H1 (cell line): ENCODE measurements around the gene DLG5. TPM values are rescaled to one million over a fixed set of nuclear protein-coding genes. Genes with fewer than 3 reads are reported as not detected.

Experiments
- CTCF ChIA-PET: fragments of 300-600 bp; sonication (Branson Sonifier 250); formaldehyde crosslinking; loops from one replicate; lab custom pipeline; 2021; ENCODE audit not compliant: partially characterized antibody; lab: Charles Lee
- POLR2A ChIA-PET: fragments of 300-600 bp; sonication (Branson Sonifier 250); formaldehyde crosslinking; loops from one replicate; lab custom pipeline; 2021; ENCODE audit warnings: inconsistent platforms; ENCODE audit not compliant: partially characterized antibody; lab: Charles Lee
- DNase-seq, 2 experiments: peaks; one replicate each; pipeline versions ENCODE4 v3.0.0 to v3.0.0-alpha.2; 2010 to 2022; ENCODE audit warnings: low spot score in 2 of 2, low read depth in 1 of 2, mixed read lengths in 1 of 2
- FAIRE-seq: peaks from 2 replicates; lab custom pipeline; 2011; peaks lifted over from hg19 to GRCh38; lab: Jason Lieb, UNC
- H2AFZ ChIP-seq: 2 replicates; pipeline ENCODE4 v1.8.1; 2012; ENCODE audit warnings: low read length, inconsistent platforms
- H2AK5ac ChIP-seq: 2 replicates; pipeline ENCODE4 v1.6.1; 2013; ENCODE audit warnings: low read depth, low read length
- H2BK120ac ChIP-seq: replicated peaks from 2 replicates; pipeline ENCODE3; 2013; ENCODE audit warnings: low read depth, low read length, inconsistent platforms
- H2BK12ac ChIP-seq: 2 replicates; pipeline ENCODE4 v1.6.1; 2013; ENCODE audit warnings: low read depth, low read length
- H2BK15ac ChIP-seq: 2 replicates; pipeline ENCODE4 v1.6.1; 2013; ENCODE audit warnings: low read length
- H2BK20ac ChIP-seq: 2 replicates; pipeline ENCODE4 v1.6.1; 2013; ENCODE audit warnings: low read length
- H2BK5ac ChIP-seq: 2 replicates; pipeline ENCODE4 v1.6.1; 2013; ENCODE audit warnings: low read depth, low read length
- H3K14ac ChIP-seq: 2 replicates; pipeline ENCODE4 v1.6.1; 2013; ENCODE audit warnings: inconsistent platforms; ENCODE audit not compliant: insufficient read length
- H3K18ac ChIP-seq: 2 replicates; pipeline ENCODE4 v1.6.1; 2013; ENCODE audit warnings: low read length; ENCODE audit errors: extremely low read depth
- H3K23ac ChIP-seq: 2 replicates; pipeline ENCODE4 v1.6.1; 2013; ENCODE audit warnings: inconsistent platforms; ENCODE audit not compliant: insufficient read length
- H3K23me2 ChIP-seq: 2 replicates; pipeline ENCODE4 v1.6.1; 2013; ENCODE audit warnings: low read depth, low read length
- H3K27ac ChIP-seq: 2 replicates; pipeline ENCODE4 v1.6.1; 2011; ENCODE audit warnings: low read depth, low read length, inconsistent platforms
- H3K27me3 ChIP-seq, 4 experiments: replicated peaks in 1 of 4; 1 replicate in 1 of 4; 2 replicates in 3 of 4; pipeline versions ENCODE4 v1.6.1 to v1.8.1; 2011 to 2013; ENCODE audit warnings: low read length in 3 of 4, mild to moderate bottlenecking in 3 of 4, inconsistent platforms in 2 of 4, mixed read lengths in 2 of 4, moderate library complexity in 1 of 4; ENCODE audit not compliant: control insufficient read depth in 3 of 4, insufficient read depth in 3 of 4; ENCODE audit errors: extremely low read depth in 1 of 4
- H3K36me3 ChIP-seq, 4 experiments: 2 replicates each; pipeline versions ENCODE4 v1.6.1 to v1.8.1; 2011 to 2013; ENCODE audit warnings: mild to moderate bottlenecking in 4 of 4, low read length in 3 of 4, moderate library complexity in 2 of 4, control low read depth in 1 of 4, inconsistent platforms in 1 of 4; ENCODE audit not compliant: insufficient read depth in 4 of 4, control insufficient read depth in 2 of 4
- H3K4ac ChIP-seq: replicated peaks from 2 replicates; pipeline ENCODE3; 2013; ENCODE audit warnings: low read length, low read depth, mixed read lengths, inconsistent platforms; ENCODE audit not compliant: insufficient read length
- H3K4me1 ChIP-seq, 4 experiments: replicated peaks in 1 of 4; 1 replicate in 1 of 4; 2 replicates in 3 of 4; pipeline versions ENCODE4 v1.6.1 to v1.8.1; 2011 to 2013; ENCODE audit warnings: low read length in 3 of 4, inconsistent platforms in 2 of 4, mixed read lengths in 1 of 4; ENCODE audit not compliant: insufficient read depth in 4 of 4, control insufficient read depth in 3 of 4
- H3K4me2 ChIP-seq, 2 experiments: 2 replicates each; pipeline versions ENCODE4 v1.6.1 to v1.8.1; 2011 to 2013; ENCODE audit warnings: low read depth in 2 of 2, low read length in 2 of 2, control low read depth in 1 of 2, inconsistent platforms in 1 of 2, mild to moderate bottlenecking in 1 of 2; ENCODE audit not compliant: insufficient read depth in 1 of 2
- H3K4me3 ChIP-seq, 4 experiments: fragments of 200-600, 300-600 bp in 1 of 4; sonication (generic), shearing (Covaris generic), sonication (Bioruptor Twin) in 1 of 4; 2 replicates each; pipeline versions ENCODE4 v1.5.1 to v1.8.1; 2011 to 2016; ENCODE audit warnings: low read length in 4 of 4, low read depth in 3 of 4, control low read depth in 2 of 4, inconsistent platforms in 2 of 4, mild to moderate bottlenecking in 2 of 4, mixed read lengths in 1 of 4, moderate library complexity in 1 of 4; ENCODE audit not compliant: insufficient read depth in 2 of 4; ENCODE audit errors: extremely low read depth in 1 of 4
- H3K56ac ChIP-seq: replicated peaks from 2 replicates; pipeline ENCODE3; 2013; ENCODE audit warnings: low read depth, mild to moderate bottlenecking, mixed read lengths, low read length, inconsistent platforms; ENCODE audit not compliant: insufficient read length
- H3K79me1 ChIP-seq: 2 replicates; pipeline ENCODE4 v1.6.1; 2013; ENCODE audit warnings: low read depth, low read length, control low read depth
- H3K79me2 ChIP-seq, 2 experiments: 2 replicates each; pipeline versions ENCODE4 v1.6.1 to v1.8.1; 2012 to 2013; ENCODE audit warnings: low read length in 2 of 2, mild to moderate bottlenecking in 2 of 2, inconsistent platforms in 1 of 2; ENCODE audit not compliant: insufficient read depth in 2 of 2, control insufficient read depth in 1 of 2
- H3K9ac ChIP-seq, 4 experiments: replicated peaks in 1 of 4; 1 replicate in 1 of 4; 2 replicates in 3 of 4; pipeline versions ENCODE4 v1.6.1 to v1.8.1; 2011 to 2013; ENCODE audit warnings: low read depth in 3 of 4, low read length in 3 of 4, control low read depth in 2 of 4, mild to moderate bottlenecking in 2 of 4, moderate library complexity in 2 of 4, inconsistent platforms in 1 of 4; ENCODE audit errors: extremely low read depth in 1 of 4
- H3K9me3 ChIP-seq, 2 experiments: 2 replicates each; pipeline versions ENCODE4 v1.6.1 to v1.8.1; 2012 to 2013; ENCODE audit warnings: mild to moderate bottlenecking in 2 of 2, moderate library complexity in 2 of 2, control low read depth in 1 of 2, inconsistent platforms in 1 of 2, low read depth in 1 of 2, low read length in 1 of 2, mixed read lengths in 1 of 2; ENCODE audit not compliant: insufficient read depth in 2 of 2
- H4K20me1 ChIP-seq, 2 experiments: replicated peaks in 1 of 2; 2 replicates each; pipeline versions ENCODE3 to v1.8.1; 2011 to 2013; ENCODE audit warnings: inconsistent platforms in 2 of 2, low read length in 2 of 2, mild to moderate bottlenecking in 1 of 2; ENCODE audit not compliant: insufficient read depth in 2 of 2, control insufficient read depth in 1 of 2
- H4K5ac ChIP-seq: 2 replicates; pipeline ENCODE4 v1.6.1; 2013; ENCODE audit warnings: low read length, low read depth, mixed read lengths, inconsistent platforms; ENCODE audit not compliant: insufficient read length
- H4K8ac ChIP-seq: 2 replicates; pipeline ENCODE4 v1.8.0; 2013; ENCODE audit warnings: mild to moderate bottlenecking, moderate library complexity, low read length, inconsistent platforms; ENCODE audit not compliant: insufficient read depth; ENCODE audit errors: extremely low read depth
- H4K91ac ChIP-seq: replicated peaks from 2 replicates; pipeline ENCODE3; 2013; ENCODE audit warnings: low read length, mixed read lengths, inconsistent platforms; ENCODE audit not compliant: insufficient read length
- ATF3 ChIP-seq: IDR thresholded peaks from 2 replicates; pipeline ENCODE4 v1.6.1; 2011; ENCODE audit warnings: low read depth, mild to moderate bottlenecking, low read length; ENCODE audit not compliant: insufficient read depth
- HDAC2 ChIP-seq, 2 experiments: fragments of 300-600 bp in 1 of 2; sonication (generic) in 1 of 2; IDR thresholded peaks; 2 replicates each; pipeline ENCODE4 v1.6.1; 2011 to 2012; ENCODE audit warnings: low read depth in 2 of 2, low read length in 2 of 2, mild to moderate bottlenecking in 2 of 2, moderate library complexity in 2 of 2, borderline replicate concordance in 1 of 2, inconsistent platforms in 1 of 2
- JUND ChIP-seq: IDR thresholded peaks from 2 replicates; pipeline ENCODE4 v1.6.1; 2011; ENCODE audit warnings: mild to moderate bottlenecking, improper control_type of control experiment, low read length
- POLR2AphosphoS5 ChIP-seq: IDR thresholded peaks from 2 replicates; pipeline ENCODE4 v1.6.1; 2011; ENCODE audit warnings: low read depth, low read length
- RAD21 ChIP-seq, 2 experiments: IDR thresholded peaks in 1 of 2; conservative IDR thresholded peaks in 1 of 2; 2 replicates each; pipeline ENCODE4 v1.6.1; 2011; ENCODE audit warnings: low read depth in 2 of 2, low read length in 2 of 2, improper control_type of control experiment in 1 of 2, inconsistent platforms in 1 of 2, mild to moderate bottlenecking in 1 of 2, moderate library complexity in 1 of 2
- RBBP5 ChIP-seq: IDR thresholded peaks from 2 replicates; pipeline ENCODE4 v1.7.1; 2012; ENCODE audit warnings: low read depth, mild to moderate bottlenecking, inconsistent platforms, low read length, moderate library complexity, borderline replicate concordance
- WGBS, 2 experiments: shearing (Covaris generic) in 1 of 2; methylation state at CpG; one replicate each; pipeline versions ENCODE4 v1.1.6 to v1.1.7; 2013 to 2015; ENCODE audit warnings: low lambda C conversion rate in 2 of 2, mixed read lengths in 2 of 2, inconsistent platforms in 1 of 2, low coverage in 1 of 2, missing lambda C conversion rate in 1 of 2; ENCODE audit not compliant: insufficient replicate concordance in 2 of 2, insufficient coverage in 1 of 2, insufficient read length in 1 of 2; ENCODE audit errors: extremely low coverage in 1 of 2, missing lambda C conversion rate in 1 of 2; 5-methylcytosine and 5-hydroxymethylcytosine counted together
- polyA plus RNA-seq, 7 experiments: library from polyadenylated mRNA; depleted of rRNA in 3 of 7; stranded (reverse) in 5 of 7; unstranded in 2 of 7; fragments of >200 nt in 5 of 7; fragments of 200-250 nt in 2 of 7; gene quantifications; 1 replicate in 5 of 7; 2 replicates in 1 of 7; 4 replicates in 1 of 7; pipeline versions ENCODE4 v1.2.1 to v1.2.3, GENCODE V29; 2011 to 2013; ENCODE audit warnings: missing spikeins in 2 of 7, mixed read lengths in 2 of 7
- total RNA-seq: library from RNA; stranded (reverse); fragmentation: NEBNext Ultra II Directional; extraction: Animal tissue kit (Norgen Biotek cat#: 25700); gene quantifications from 2 replicates; pipeline ENCODE4 v1.2.1, GENCODE V29; 2021

The DLG5 gene
- total and polyA plus RNA-seq, 2 of the 8 experiments (the other 6 are each of a cell fraction or from before 2014, with no cell fraction given) = 15.6 to 71.4 TPM

GRCh38 chr10:77901743-77902142, 24.8 kb downstream of the DLG5 start:
- POLR2A ChIA-PET = interaction anchor here (1.0 to 1.7 kb wide), 2 partner anchors 10 to 11 kb away, joined by 4 to 5 read pairs; no protein-coding TSS in a partner anchor
- peaks cover 0 to 9% of the 10 kb centered on the region in 2 experiments for H4K20me1 ChIP-seq

More at GRCh38 chr10:77901743-77902142, 24.8 kb downstream of the DLG5 start:
- H3K56ac ChIP-seq = no peak overlapping the region
- no peak overlapping the region for H4K5ac ChIP-seq
- no peak for DNase-seq
- no peak overlapping the region for H3K4ac ChIP-seq
- peaks cover 7 to 73% of the 10 kb centered on the region in 2 experiments for H3K79me2 ChIP-seq
- no peak overlapping the region for H3K27ac ChIP-seq
- 94% methylated on average over 6 of the region's 6 CpGs; no CpG with 5 or more reads in 1 of the 2 experiments for WGBS, 2 experiments
- no peak overlapping the region for H3K4me2 ChIP-seq
- H2BK15ac ChIP-seq = no peak overlapping the region
- no peak for FAIRE-seq
- H3K27me3 ChIP-seq = no peaks in the 10 kb centered on the region
- no peak overlapping the region for H2AFZ ChIP-seq
- no peak overlapping the region for H4K91ac ChIP-seq
- H3K4me3 ChIP-seq = no peak overlapping the region
- no peak overlapping the region for H2BK120ac ChIP-seq
- TF ChIP-seq JUND (no peak), POLR2AphosphoS5 (no peak), ATF3 (no peak), RBBP5 (no peak), RAD21 (IDR thresholded peaks at IDR 0.05 in 1 of 2, conservative IDR thresholded peaks at IDR 0.05 in 1 of 2; ENCODE audit: low read depth in 2 of 2, low read length in 2 of 2) (no peak), HDAC2 (IDR thresholded peaks at IDR 0.05; ENCODE audit: borderline replicate concordance in 1 of 2, low read depth in 2 of 2, low read length in 2 of 2) (no peak)
- CTCF ChIA-PET = interaction anchor here (0.6 to 4.6 kb wide), 9 partner anchors 11 to 73 kb away, joined by 3 to 43 read pairs (median 5); no protein-coding TSS in a partner anchor
- H3K9me3 ChIP-seq = no peaks in the 10 kb centered on the region
- no peaks in the 10 kb centered on the region for H3K36me3 ChIP-seq
- no peaks in the 10 kb centered on the region for H3K23me2 ChIP-seq
- no peak overlapping the region for H3K18ac ChIP-seq
- H3K9ac ChIP-seq = no peak overlapping the region
- peak overlapping the region; percentile 75; the same call in 1 of the 2 replicates for H2AK5ac ChIP-seq
- H4K8ac ChIP-seq = no peak overlapping the region
- no peak overlapping the region for H3K23ac ChIP-seq
- no peak overlapping the region for H2BK20ac ChIP-seq
- H2BK12ac ChIP-seq = no peak overlapping the region
- peak overlapping the region; percentile 35; the same call in 1 of the 2 replicates for H2BK5ac ChIP-seq
- peaks cover 0 to 15% (median 10%) of the 10 kb centered on the region in 4 experiments; a peak in 5 of 7 replicates for H3K4me1 ChIP-seq
- peaks cover 23% of the 10 kb centered on the region for H3K79me1 ChIP-seq
- no peak overlapping the region for H3K14ac ChIP-seq
